Skeletal muscle tissue (tissue), 4 donors: Measurements from ENCODE around the gene THEMIS2. TPM values are rescaled to one million over a fixed set of nuclear protein-coding genes. Genes with fewer than 3 reads are reported as not detected.
A peak's percentile ranks its signal among the peaks of the same experiment; 100 is the strongest.

Experiments
- H3K27ac ChIP-seq: one replicate; pipeline ENCODE4 v1.7.0; 2013; ENCODE audit warnings: mild to moderate bottlenecking, low read depth, low read length, inconsistent platforms
- H3K27me3 ChIP-seq, 3 donors: one replicate each; pipeline ENCODE4 v1.7.0; 2013; ENCODE audit warnings: low read length in 3 of 3; ENCODE audit not compliant: control insufficient read depth in 3 of 3, insufficient read depth in 3 of 3
- H3K36me3 ChIP-seq, 3 donors: one replicate each; pipeline ENCODE4 v1.7.0; 2013; ENCODE audit warnings: low read length in 3 of 3; ENCODE audit not compliant: control insufficient read depth in 3 of 3, insufficient read depth in 3 of 3
- H3K4me1 ChIP-seq, 3 donors: one replicate each; pipeline ENCODE4 v1.7.0; 2013; ENCODE audit warnings: low read length in 3 of 3, mild to moderate bottlenecking in 3 of 3; ENCODE audit not compliant: control insufficient read depth in 3 of 3, insufficient read depth in 3 of 3
- H3K4me3 ChIP-seq, 3 donors: one replicate each; pipeline ENCODE4 v1.7.0; 2013; ENCODE audit warnings: low read length in 3 of 3
- H3K9ac ChIP-seq, 3 donors: one replicate each; pipeline ENCODE4 v1.7.0; 2013; ENCODE audit warnings: low read length in 3 of 3, mild to moderate bottlenecking in 3 of 3, moderate library complexity in 2 of 3, low read depth in 1 of 3
- H3K9me3 ChIP-seq, 3 donors: one replicate each; pipeline ENCODE4 v1.7.0; 2013; ENCODE audit warnings: low read length in 3 of 3; ENCODE audit not compliant: control insufficient read depth in 3 of 3
- total RNA-seq: library from RNA; depleted of rRNA; stranded (reverse); fragments of >200 nt; gene quantifications from one replicate; pipeline ENCODE4 v1.2.3, GENCODE V29; 2014
- donor health status: Osteomylitis.

The THEMIS2 gene
- total RNA-seq, 1 donor from 2014 or later, result 4.7 TPM

DNA sequence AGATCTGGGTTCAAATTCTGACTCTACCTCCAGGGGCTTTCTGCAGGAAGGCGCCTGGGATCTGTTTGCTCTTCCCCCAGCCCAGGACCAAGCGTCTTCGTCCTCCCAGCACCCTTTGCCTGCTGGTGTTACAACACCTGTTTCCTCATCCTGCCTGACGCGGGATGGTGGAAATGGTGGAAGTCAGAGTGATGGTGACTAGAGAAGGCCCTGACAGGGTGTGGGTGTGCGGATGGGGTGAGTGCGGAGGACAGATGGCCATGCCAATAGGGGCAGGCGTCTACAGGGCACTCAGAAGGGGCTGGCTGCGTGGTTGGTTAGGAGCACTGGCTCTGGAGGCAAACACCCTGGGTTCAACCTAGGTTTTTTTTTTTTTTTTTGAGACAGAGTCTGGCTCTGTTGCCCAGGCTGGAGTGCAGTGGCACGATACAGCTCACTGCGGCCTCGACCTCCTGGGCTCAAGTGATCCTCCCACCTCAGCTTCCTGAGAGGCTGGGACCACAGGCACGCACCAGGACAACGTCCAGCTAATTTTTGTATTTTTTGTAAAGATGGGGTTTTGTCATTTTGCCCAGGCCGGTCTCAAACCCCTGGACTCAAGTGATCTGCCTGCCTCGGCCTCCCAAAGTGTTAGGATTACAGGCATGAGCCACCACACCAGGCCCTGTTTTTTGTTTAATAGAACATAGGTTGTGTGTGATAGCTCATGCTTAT, 1.5 kb downstream of the THEMIS2 start:
- Histone ChIP-seq H3K27ac (peak overlapping the region; percentile 68), H3K4me1 (peaks cover 9 to 20% (median 11%) of the 10 kb centered on the region in 3 donors), H3K36me3 (no peaks in the 10 kb centered on the region), H3K9ac (peak overlapping the region; percentile 12 to 50 (median 27)), H3K27me3 (peaks cover 0 to 21% (median 17%) of the 10 kb centered on the region in 3 donors), H3K4me3 (peak overlapping the region; percentile 71 to 78 (median 73)), H3K9me3 (no peaks in the 10 kb centered on the region)

DNA sequence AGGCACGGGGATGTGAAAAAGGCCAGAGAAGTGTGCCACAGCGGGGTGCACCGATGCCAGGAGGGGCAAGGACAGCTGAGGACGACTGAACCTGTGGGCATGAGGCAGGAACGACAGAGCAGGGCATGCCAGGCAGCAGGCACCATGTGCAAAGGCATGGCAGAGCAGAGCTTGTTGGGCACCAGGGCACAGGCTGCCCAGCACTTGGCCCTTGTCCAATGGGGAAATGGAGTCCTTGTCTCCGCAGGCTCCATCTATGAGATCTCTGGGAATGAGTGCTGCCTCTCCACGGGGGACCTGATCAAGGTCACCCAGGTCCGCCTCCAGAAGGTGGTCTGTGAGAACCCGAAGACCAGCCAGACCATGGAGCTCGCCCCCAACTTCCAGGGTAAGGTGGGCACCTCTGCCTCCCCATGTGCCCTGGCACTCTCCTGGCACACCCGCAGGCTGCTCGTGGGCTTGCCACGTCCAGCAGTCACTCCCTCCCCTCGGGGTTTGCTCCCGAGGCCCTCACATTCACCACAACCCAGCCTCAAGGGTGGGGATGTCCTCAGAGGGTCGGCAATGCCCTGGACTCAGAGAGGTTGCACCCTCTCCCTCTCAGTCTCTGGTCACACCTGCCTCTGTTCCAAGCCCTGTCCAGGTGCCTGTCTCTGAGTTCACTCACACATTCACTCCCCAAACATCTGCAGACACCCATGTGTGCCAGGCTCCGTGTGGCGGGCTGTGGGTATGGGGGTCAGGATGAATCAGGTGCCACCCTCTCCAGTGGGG, 4.2 kb downstream of the THEMIS2 start:
- H3K27ac ChIP-seq, result no peak overlapping the region
- no peaks in the 10 kb centered on the region for H3K9me3 ChIP-seq
- H3K27me3 ChIP-seq, result peaks cover 0 to 25% (median 17%) of the 10 kb centered on the region in 3 donors
- no peaks in the 10 kb centered on the region for H3K36me3 ChIP-seq
- peaks cover 7 to 17% (median 8%) of the 10 kb centered on the region in 3 donors for H3K4me1 ChIP-seq
- no peak overlapping the region for H3K9ac ChIP-seq
- no peak overlapping the region for H3K4me3 ChIP-seq

DNA sequence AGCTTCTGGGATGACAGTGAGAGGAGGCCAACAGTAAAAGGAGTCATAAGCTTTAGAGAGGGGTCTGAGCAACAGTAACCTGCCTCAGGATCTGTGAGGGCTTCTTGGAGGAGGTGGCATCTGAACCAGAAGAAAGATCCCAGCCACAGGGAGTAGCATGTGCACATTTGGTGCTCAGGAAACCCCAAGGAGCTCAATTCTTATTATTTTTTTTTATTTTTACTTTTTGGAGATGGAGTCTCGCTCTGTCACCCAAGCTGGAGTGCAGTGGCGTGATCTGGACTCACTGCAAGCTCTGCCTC, 4.7 kb downstream of the THEMIS2 start:
- Histone ChIP-seq H3K4me1 (peaks cover 7 to 17% (median 8%) of the 10 kb centered on the region in 3 donors), H3K27ac (no peak overlapping the region), H3K36me3 (no peaks in the 10 kb centered on the region), H3K4me3 (no peak overlapping the region), H3K9me3 (no peaks in the 10 kb centered on the region), H3K9ac (no peak overlapping the region), H3K27me3 (peaks cover 0 to 19% (median 17%) of the 10 kb centered on the region in 3 donors)

DNA sequence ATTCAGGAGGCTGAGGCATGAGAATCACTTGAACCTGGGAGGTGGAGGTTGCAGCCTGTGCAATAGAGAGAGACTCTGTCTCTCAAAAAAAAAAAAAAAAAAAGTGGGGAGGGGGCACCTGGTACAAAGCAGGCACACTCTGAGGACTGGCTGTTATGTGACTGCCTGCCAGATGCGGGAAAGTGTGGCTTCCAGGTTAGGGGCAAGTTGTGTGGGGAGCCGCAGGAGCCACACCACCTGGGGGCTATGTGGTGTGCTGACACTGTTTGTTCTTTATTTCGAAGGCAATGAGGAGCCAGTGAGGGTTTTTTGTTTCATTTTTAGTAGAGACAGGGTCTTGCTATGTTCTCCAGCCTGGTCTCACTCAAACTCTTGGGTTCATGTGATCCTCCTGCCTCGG, 5.7 kb downstream of the THEMIS2 start:
- H3K9ac ChIP-seq, result no peak overlapping the region
- H3K4me1 ChIP-seq, result peaks cover 2 to 11% (median 2%) of the 10 kb centered on the region in 3 donors
- H3K9me3 ChIP-seq, result no peaks in the 10 kb centered on the region
- H3K36me3 ChIP-seq, result no peaks in the 10 kb centered on the region
- H3K4me3 ChIP-seq, result no peak overlapping the region
- H3K27me3 ChIP-seq, result peaks cover 0 to 15% (median 11%) of the 10 kb centered on the region in 3 donors
- H3K27ac ChIP-seq, result no peak overlapping the region

DNA sequence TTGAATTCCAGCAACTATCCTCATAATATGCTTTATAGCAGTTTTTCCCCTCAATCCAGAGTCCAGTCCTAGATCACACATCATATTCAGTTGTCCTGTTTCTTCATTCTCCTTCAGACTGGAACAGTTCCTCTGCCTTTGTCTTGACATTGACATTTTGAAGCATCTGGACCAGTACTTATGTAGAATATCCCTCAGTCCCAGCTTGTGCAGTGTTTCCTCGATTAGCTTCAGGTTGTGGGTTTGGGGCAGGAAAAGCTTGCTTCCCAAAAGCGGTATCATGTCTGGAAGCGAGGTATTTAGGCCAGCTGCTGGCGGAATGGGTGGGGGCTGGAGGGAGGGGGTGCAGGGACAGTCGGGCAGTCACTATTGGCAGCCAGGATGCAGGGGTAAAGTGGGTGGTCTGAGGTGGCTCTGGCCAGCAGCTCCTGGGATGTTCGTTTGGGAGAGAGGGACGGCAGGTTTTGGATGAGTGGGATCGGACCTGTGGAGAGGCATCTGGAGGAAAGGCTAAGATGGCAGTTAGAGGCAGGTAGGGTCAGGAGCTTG, 6.5 kb downstream of the THEMIS2 start:
- Histone ChIP-seq H3K27ac (no peak overlapping the region), H3K27me3 (peaks cover 0 to 8% (median 8%) of the 10 kb centered on the region in 3 donors), H3K9me3 (no peaks in the 10 kb centered on the region), H3K4me1 (peaks cover 0 to 12% (median 0%) of the 10 kb centered on the region in 3 donors), H3K36me3 (peaks cover 0 to 2% (median 0%) of the 10 kb centered on the region in 3 donors), H3K4me3 (no peak overlapping the region), H3K9ac (peak overlapping the region in 1 of 3 donors; percentile 6)

DNA sequence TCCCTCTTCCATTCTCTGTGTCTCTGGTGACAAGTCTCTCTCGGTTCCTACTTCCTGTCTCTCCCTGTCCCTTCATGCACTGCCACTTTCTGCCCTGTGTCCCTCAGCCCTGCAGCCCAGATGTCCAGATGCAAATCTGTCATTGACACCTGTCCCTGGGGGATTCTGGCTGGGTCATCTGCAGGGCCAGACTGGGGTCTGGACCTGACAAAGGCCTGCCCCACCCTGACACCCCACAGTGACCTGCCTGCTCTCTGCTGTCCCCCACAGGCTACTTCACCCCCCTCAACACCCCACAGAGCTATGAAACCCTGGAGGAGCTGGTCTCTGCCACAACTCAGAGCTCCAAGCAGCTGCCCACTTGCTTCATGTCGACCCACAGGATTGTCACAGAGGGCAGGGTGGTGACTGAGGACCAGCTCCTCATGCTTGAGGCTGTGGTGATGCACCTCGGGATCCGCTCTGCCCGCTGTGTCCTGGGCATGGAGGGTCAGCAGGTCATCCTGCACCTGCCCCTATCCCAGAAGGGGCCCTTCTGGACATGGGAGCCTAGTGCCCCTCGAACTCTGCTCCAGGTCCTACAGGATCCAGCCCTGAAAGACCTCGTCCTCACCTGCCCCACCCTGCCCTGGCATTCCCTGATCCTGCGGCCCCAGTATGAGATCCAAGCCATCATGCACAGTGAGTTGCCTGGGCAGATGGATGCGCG, 7.2 kb downstream of the THEMIS2 start:
- Histone ChIP-seq H3K4me3 (no peak overlapping the region), H3K27me3 (peaks cover 0 to 8% (median 8%) of the 10 kb centered on the region in 3 donors), H3K4me1 (peaks cover 0 to 12% (median 0%) of the 10 kb centered on the region in 3 donors), H3K9ac (peak overlapping the region in 1 of 3 donors; percentile 6), H3K9me3 (no peaks in the 10 kb centered on the region), H3K36me3 (peaks cover 0 to 2% (median 0%) of the 10 kb centered on the region in 3 donors), H3K27ac (no peak overlapping the region)

DNA sequence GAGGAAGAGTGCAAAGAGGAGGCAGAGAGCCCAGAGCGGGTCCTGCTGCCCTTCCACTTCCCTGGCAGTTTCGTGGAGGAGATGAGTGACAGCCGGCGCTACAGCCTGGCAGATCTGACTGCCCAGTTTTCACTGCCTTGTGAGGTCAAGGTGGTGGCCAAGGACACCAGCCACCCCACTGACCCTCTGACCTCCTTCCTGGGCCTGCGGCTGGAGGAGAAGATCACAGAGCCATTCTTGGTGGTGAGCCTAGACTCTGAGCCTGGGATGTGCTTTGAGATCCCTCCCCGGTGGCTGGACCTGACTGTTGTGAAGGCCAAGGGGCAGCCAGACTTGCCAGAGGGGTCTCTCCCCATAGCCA, 10.2 kb downstream of the THEMIS2 start:
- Histone ChIP-seq H3K27me3 (peaks cover 0 to 4% (median 0%) of the 10 kb centered on the region in 3 donors), H3K4me3 (no peak overlapping the region), H3K9me3 (no peaks in the 10 kb centered on the region), H3K27ac (no peak overlapping the region), H3K36me3 (peaks cover 0 to 2% (median 0%) of the 10 kb centered on the region in 3 donors), H3K9ac (no peak overlapping the region), H3K4me1 (peaks cover 0 to 10% (median 0%) of the 10 kb centered on the region in 3 donors)

DNA sequence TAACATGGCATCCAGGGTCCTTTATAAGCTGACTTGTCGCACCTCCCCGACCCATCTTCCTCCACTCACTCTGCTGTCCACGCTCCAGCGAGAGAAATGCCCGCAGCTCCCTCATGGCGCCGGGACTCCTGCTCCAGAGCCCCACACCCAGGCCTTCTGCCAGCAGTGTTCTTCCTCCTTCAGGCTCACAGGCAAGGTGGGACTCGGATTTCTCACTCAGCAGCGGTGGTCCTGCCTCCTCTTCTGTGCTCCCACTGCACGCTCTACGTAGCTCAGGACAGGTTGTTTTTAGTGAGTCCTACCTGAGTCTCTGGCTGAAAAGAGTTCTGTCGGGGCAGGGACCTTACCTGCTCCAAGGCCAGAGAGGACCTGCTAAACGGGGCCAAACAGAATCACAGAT, 11.2 kb downstream of the THEMIS2 start:
- H3K27ac ChIP-seq, result peak overlapping the region; percentile 36
- H3K4me1 ChIP-seq, result peaks cover 0 to 10% (median 0%) of the 10 kb centered on the region in 3 donors

DNA sequence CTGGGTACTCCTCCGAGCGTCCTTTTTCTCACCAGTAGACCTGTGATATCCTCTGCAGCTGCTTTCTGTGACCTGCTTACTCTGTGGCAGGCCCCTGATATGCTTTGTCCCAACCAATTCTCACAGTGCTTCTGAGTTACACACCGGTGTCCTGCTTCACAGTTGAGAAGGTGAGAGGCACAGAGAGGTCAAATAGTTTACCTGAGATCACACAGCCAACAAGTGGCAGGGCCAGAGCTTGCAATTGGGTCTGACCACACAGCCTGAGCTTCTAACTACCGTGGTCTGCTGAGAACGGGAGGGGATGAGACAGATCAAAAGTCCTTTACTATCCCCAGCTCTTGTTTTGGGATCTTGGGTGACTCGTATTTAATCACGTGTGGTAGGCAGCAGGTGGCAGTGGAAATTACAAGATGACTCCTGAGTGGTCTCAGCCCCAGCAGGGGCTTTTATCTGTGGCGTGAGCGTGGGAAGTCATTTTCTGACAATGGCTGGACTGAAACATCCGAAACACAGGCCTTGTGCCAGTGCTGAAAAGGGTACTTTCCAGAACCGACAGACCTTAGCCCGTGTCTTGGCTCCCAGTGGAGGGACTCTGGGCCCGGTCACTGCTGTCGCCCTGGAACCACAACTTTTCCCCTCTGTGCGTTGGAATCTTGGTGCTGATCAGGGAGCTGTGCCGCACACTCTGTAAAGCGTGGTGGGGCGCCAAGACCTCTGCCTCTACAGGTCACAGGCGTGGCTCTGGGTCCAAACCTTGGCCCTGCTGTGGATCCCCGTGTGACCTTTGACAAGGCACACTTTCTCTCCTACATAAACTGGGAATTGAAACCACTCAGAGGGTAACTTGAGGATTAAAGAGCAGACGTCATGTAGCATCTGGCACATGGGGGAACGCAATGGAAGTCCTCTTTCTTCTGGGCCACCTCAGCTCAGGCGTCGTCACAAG, 11.9 kb downstream of the THEMIS2 start:
- H3K27me3 ChIP-seq, result peaks cover 0 to 4% (median 0%) of the 10 kb centered on the region in 3 donors
- peak overlapping the region in 1 of 3 donors; percentile 33 for H3K9ac ChIP-seq
- H3K27ac ChIP-seq, result peak overlapping the region; percentile 36
- H3K4me1 ChIP-seq, result peaks cover 0 to 10% (median 0%) of the 10 kb centered on the region in 3 donors
- H3K9me3 ChIP-seq, result no peaks in the 10 kb centered on the region
- H3K4me3 ChIP-seq, result no peak overlapping the region
- H3K36me3 ChIP-seq, result peaks cover 0 to 2% (median 0%) of the 10 kb centered on the region in 3 donors

More for the DNA sequence above, 11.2 kb downstream of the THEMIS2 start:
- Histone ChIP-seq H3K9me3 (no peaks in the 10 kb centered on the region), H3K4me3 (no peak overlapping the region), H3K36me3 (peaks cover 0 to 2% (median 0%) of the 10 kb centered on the region in 3 donors), H3K9ac (no peak overlapping the region), H3K27me3 (peaks cover 0 to 4% (median 0%) of the 10 kb centered on the region in 3 donors)
